Osteocyte (in vitro differentiated cells): ENCODE data around the gene SIGLEC10. TPM values are rescaled to one million over a fixed set of nuclear protein-coding genes. Genes with fewer than 3 reads are reported as not detected.

Experiments used
- DNase-seq: peaks from one replicate; pipeline ENCODE4 v3.0.0; 2021; ENCODE audit warnings: mixed read lengths; ENCODE audit not compliant: unreplicated experiment; ENCODE audit errors: extremely low spot score
- H3K27ac Mint-ChIP-seq: one replicate; pipeline ENCODE4 v1.8.0; 2021; ENCODE audit warnings: mild to moderate bottlenecking, mixed read lengths; ENCODE audit not compliant: unreplicated experiment
- H3K27me3 Mint-ChIP-seq: one replicate; pipeline ENCODE4 v1.8.0; 2021; ENCODE audit warnings: mixed read lengths; ENCODE audit not compliant: unreplicated experiment
- H3K36me3 Mint-ChIP-seq: one replicate; pipeline ENCODE4 v1.8.0; 2021; ENCODE audit warnings: mixed read lengths; ENCODE audit not compliant: unreplicated experiment
- H3K4me1 Mint-ChIP-seq: one replicate; pipeline ENCODE4 v1.8.0; 2021; ENCODE audit warnings: mixed read lengths; ENCODE audit not compliant: unreplicated experiment
- H3K4me3 Mint-ChIP-seq: one replicate; pipeline ENCODE4 v1.8.0; 2021; ENCODE audit warnings: mild to moderate bottlenecking, moderate library complexity, mixed read lengths; ENCODE audit not compliant: unreplicated experiment
- H3K9me3 Mint-ChIP-seq: one replicate; pipeline ENCODE4 v1.8.0; 2021; ENCODE audit warnings: mixed read lengths; ENCODE audit not compliant: unreplicated experiment
- CTCF ChIP-seq: fragments of 200-600 bp; sonication (generic); IDR thresholded peaks from 2 replicates; pipeline ENCODE4 v1.5.0; 2021; ENCODE audit warnings: antibody characterized with exemption, mild to moderate bottlenecking, moderate library complexity
- total RNA-seq: library from RNA; stranded (reverse); gene quantifications from 2 replicates; pipeline ENCODE4 v1.2.1, GENCODE V29; 2021

The SIGLEC10 gene
- total RNA-seq, 1 donor from 2014 or later, result not detected

DNA sequence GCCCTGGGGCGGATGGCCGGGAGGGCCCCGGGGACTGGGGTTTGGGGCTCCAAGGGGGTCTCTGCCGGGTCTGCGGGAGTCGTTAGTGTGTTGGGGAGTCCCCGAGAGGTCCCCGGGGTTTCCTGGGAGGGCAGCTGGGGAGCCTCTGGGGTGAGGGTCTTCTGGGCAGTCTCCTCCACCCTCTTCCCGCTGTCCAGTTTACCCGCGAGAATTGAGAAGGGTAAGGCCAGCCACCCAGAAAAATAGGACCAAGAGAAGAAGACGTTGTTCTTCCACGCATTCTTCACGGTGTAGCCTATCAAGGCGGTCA lies 50.2 kb downstream of the SIGLEC10 start:
- Mint-ChIP-seq H3K27me3 (no peaks in the 10 kb centered on the region), H3K36me3 (no peaks in the 10 kb centered on the region), H3K9me3 (no peaks in the 10 kb centered on the region), H3K4me1 (peaks cover 38% of the 10 kb centered on the region), H3K4me3 (peak overlapping the region; percentile 89), H3K27ac (peak overlapping the region; percentile 97)
- no peak for TF ChIP-seq CTCF
- DNase-seq, result no peak

DNA sequence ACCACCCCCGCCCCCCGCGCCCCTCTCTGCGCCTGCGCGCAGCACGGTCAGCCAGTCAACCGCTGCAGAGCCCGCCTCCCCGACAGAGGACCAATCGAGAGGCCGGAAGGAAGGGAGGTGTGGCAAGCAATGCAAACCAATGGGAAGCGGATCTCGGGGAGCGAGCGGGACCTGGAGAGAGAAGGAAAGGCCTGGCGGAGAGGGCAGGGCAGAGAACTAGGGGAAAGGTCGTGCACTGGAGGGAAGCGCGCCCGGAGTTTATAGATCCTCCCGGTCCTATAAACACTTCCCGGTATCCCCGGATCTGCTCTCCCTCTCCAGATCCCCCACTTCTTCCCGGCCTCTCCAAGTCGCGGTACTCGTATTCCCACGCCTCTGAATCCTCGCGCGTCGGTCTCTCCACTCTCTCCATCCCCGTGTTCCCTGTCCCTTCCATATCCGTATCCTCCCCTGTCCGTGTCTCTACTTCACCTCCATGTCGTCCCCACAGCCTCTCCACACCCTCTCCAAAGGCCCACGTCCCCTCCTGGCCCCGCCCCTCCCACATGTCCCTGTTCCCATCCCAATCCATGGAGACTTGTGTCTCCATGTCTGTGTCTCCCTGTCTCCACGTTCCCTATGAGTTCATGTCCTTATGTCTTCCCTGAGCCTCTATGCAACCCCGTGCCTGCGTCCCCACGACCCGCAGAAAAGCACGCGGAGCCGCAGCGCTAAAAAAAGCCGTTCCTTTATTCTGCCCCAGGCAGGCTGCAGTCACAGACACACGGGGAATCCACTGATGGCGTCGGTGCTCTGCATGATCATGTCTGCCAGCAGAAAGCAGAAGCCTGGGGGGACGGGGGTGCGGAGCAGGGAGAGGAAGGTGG lies 50.8 kb downstream of the SIGLEC10 start:
- Mint-ChIP-seq H3K27me3 (no peaks in the 10 kb centered on the region), H3K4me3 (peak overlapping the region; percentile 89), H3K36me3 (no peaks in the 10 kb centered on the region), H3K9me3 (no peaks in the 10 kb centered on the region), H3K27ac (peak overlapping the region; percentile 97), H3K4me1 (peaks cover 38% of the 10 kb centered on the region)
- DNase-seq, result peak; percentile 98
- no peak for TF ChIP-seq CTCF

DNA sequence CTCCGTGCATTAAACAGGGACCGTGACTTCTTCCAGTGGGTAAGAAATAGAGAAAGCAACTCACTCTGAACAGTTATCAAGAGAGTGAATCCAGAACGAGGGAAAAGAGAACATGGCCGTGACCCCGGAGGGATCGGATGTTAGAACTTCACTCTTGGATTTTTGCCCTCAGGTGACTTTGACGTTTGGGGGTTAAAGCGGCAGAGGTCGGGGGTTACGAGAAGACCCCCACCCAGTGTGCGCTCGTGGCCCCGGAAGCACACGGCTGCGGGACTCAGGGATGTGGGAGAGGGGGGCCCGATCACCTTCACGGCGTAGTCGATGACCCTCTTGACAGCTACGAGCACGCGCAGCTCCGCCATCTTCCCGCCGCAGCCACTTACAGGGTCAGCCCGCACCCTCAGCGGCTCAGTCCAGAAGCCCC lies 51.5 kb downstream of the SIGLEC10 start, which contains the start of gene ETFB:
TSS of gene ETFB (minus strand) at position 424 of the 424 bp plus-strand sequence. CDS start at position 362, 62 bp downstream.
- Mint-ChIP-seq H3K36me3 (no peaks in the 10 kb centered on the region), H3K27ac (peak within 1 kb of the TSS; percentile 97), H3K27me3 (no peaks in the 10 kb centered on the region), H3K4me3 (peak within 1 kb of the TSS; percentile 89), H3K4me1 (peaks cover 38% of the 10 kb centered on the region), H3K9me3 (no peaks in the 10 kb centered on the region)
- DNase-seq, result no peak
- TF ChIP-seq CTCF, result no peak

DNA sequence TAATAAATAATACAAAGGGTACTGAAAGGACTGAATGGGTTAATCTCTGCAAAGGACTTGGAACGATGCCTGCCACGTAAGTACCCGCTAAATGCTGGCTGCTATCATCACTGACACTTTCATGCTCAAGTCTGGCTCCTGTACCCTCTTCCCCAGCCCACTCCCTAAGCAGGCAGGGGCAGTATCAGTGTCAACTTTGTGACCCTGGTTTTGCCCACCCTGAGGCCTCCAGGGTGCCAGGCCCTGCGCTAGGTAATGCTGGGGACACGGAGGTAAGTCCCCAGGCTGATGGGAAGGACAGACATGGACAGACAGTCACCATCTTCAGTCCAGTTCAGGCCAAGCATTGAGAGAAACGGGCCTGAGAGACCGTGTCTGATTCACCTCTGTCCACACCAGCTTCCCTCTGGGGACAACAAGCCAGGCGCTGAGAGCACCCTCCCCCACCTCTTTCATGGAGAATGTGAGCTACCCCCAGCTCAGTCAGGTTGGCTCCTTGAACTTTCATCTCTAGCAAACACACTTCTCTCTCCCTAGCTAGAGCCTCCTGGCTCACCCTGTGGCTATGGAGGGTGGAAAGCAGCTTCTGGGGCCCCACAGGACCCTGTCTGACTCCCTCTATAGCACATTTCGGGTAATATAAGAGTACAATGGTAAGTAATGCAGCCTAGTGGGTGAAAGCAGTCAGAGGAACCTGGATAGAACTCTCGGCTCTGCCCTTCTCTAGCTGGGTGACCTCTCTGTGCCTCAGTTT lies 52.1 kb downstream of the SIGLEC10 start:
- no peak for DNase-seq
- Mint-ChIP-seq H3K27ac (peak overlapping the region; percentile 97), H3K27me3 (no peaks in the 10 kb centered on the region), H3K4me1 (peaks cover 41% of the 10 kb centered on the region), H3K4me3 (peak overlapping the region; percentile 89), H3K36me3 (no peaks in the 10 kb centered on the region), H3K9me3 (no peaks in the 10 kb centered on the region)
- no peak for TF ChIP-seq CTCF
